HCT116 (cell line): Measurements from ENCODE around the gene AIRE. TPM values are rescaled to one million over a fixed set of nuclear protein-coding genes. Genes with fewer than 3 reads are reported as not detected.

Experiments used
- ATAC-seq: fragments of 200-7000 bp; cut with Tn5 transposase; 2 replicates; pipeline ENCODE4 v1.9.1; 2020; ENCODE audit warnings: mild to moderate bottlenecking, moderate library complexity
- BruUV-seq: library from RNA; stranded (reverse); fragments of 400-500 nt; replicated peaks from 2 replicates; lab custom pipeline; 2021; lab: Mats Ljungman, UMichigan
- CTCF ChIA-PET: fragments of 300-600 bp; sonication (Branson Sonifier 250); formaldehyde crosslinking; loops from one replicate; lab custom pipeline; 2021; ENCODE audit warnings: antibody characterized with exemption; lab: Charles Lee
- POLR2A ChIA-PET: fragments of 300-600, 350-600 bp; sonication (Branson Sonifier 250); formaldehyde crosslinking; loops from one replicate; lab custom pipeline; 2021; ENCODE audit warnings: antibody characterized with exemption; lab: Charles Lee
- RAD21 ChIA-PET, 2 experiments: fragments of 300-600 bp; sonication (Branson Sonifier 250); formaldehyde crosslinking; loops; one replicate each; lab custom pipeline; 2023; ENCODE audit warnings: low total read pairs in 2 of 2; ENCODE audit not compliant: uncharacterized antibody in 2 of 2, unreplicated experiment in 2 of 2, low non-redundant PET in 1 of 2; lab: Charles Lee
- DNase-seq: peaks from one replicate; pipeline ENCODE4 v3.0.0-alpha.2; 2010; ENCODE audit warnings: low read depth, low spot score
- H2AFZ ChIP-seq: fragments of 200-600 bp; shearing (Covaris generic), sonication (generic); 2 replicates; pipeline ENCODE4 v1.6.1; 2017; ENCODE audit warnings: low read depth, mixed run types, mixed read lengths, antibody characterized with exemption, low read length; ENCODE audit not compliant: poor library complexity, severe bottlenecking
- H3K27ac ChIP-seq: 2 replicates; pipeline ENCODE4 v1.5.1; 2012; ENCODE audit warnings: low read depth, low read length
- H3K27me3 ChIP-seq: fragments of 200-600 bp; sonication (generic); 2 replicates; pipeline ENCODE4 v1.6.1; 2016; ENCODE audit warnings: mixed run types, low read length, mixed read lengths; ENCODE audit not compliant: insufficient read depth
- H3K36me3 ChIP-seq, 2 experiments: fragments of 200-500 bp in 1 of 2; fragments of 200-600 bp in 1 of 2; sonication (Bioruptor generic) in 1 of 2; sonication (generic) in 1 of 2; 2 replicates each; pipeline versions ENCODE4 v1.5.1 to v1.6.1; 2014 to 2016; ENCODE audit warnings: low read length in 2 of 2, inconsistent platforms in 1 of 2, mixed read lengths in 1 of 2, mixed run types in 1 of 2; ENCODE audit not compliant: insufficient read depth in 2 of 2, control insufficient read depth in 1 of 2
- H3K4me1 ChIP-seq, 2 experiments: fragments of 200-600 bp in 1 of 2; sonication (generic) in 1 of 2; 2 replicates each; pipeline versions ENCODE4 v1.5.1 to v1.6.1; 2012 to 2017; ENCODE audit warnings: low read length in 2 of 2, inconsistent platforms in 1 of 2, mild to moderate bottlenecking in 1 of 2, mixed read lengths in 1 of 2, mixed run types in 1 of 2, moderate library complexity in 1 of 2; ENCODE audit not compliant: insufficient read depth in 2 of 2, control insufficient read depth in 1 of 2
- H3K4me2 ChIP-seq: fragments of 200-600 bp; sonication (generic); 2 replicates; pipeline ENCODE4 v1.6.1; 2017; ENCODE audit warnings: mixed run types, low read length, mixed read lengths
- H3K4me3 ChIP-seq, 2 experiments: fragments of 200-600 bp in 1 of 2; sonication (generic) in 1 of 2; replicated peaks in 1 of 2; 2 replicates each; pipeline ENCODE4 v1.5.1; 2011 to 2016; ENCODE audit warnings: low read length in 2 of 2, control low read depth in 1 of 2, low read depth in 1 of 2, mild to moderate bottlenecking in 1 of 2, mixed read lengths in 1 of 2, mixed run types in 1 of 2
- H3K79me2 ChIP-seq: fragments of 200-600 bp; sonication (generic); 2 replicates; pipeline ENCODE4 v1.6.1; 2017; ENCODE audit warnings: mild to moderate bottlenecking, mixed run types, low read length, moderate library complexity, mixed read lengths; ENCODE audit not compliant: insufficient read depth
- H3K9ac ChIP-seq: fragments of 200-600 bp; sonication (generic); 2 replicates; pipeline ENCODE4 v1.6.1; 2016; ENCODE audit warnings: low read length, mixed read lengths
- H3K9me2 ChIP-seq: fragments of 200-600 bp; sonication (generic), shearing (Covaris generic); 2 replicates; pipeline ENCODE4 v1.6.1; 2017; ENCODE audit warnings: mixed run types, mild to moderate bottlenecking, moderate library complexity; ENCODE audit not compliant: insufficient read depth
- H3K9me3 ChIP-seq, 2 experiments: fragments of 200-500 bp in 1 of 2; fragments of 200-600 bp in 1 of 2; sonication (Bioruptor generic) in 1 of 2; sonication (generic) in 1 of 2; 2 replicates each; pipeline ENCODE4 v1.6.1; 2014 to 2017; ENCODE audit warnings: low read length in 2 of 2, mixed read lengths in 2 of 2, inconsistent platforms in 1 of 2, low read depth in 1 of 2, mild to moderate bottlenecking in 1 of 2, mixed run types in 1 of 2, moderate library complexity in 1 of 2; ENCODE audit not compliant: control insufficient read depth in 1 of 2, insufficient read depth in 1 of 2
- H4K20me1 ChIP-seq: fragments of 200-600 bp; sonication (generic), shearing (Covaris generic); 2 replicates; pipeline ENCODE4 v1.6.1; 2017; ENCODE audit warnings: mixed run types, mild to moderate bottlenecking, moderate library complexity; ENCODE audit not compliant: insufficient read depth
- CEBPB ChIP-seq: IDR thresholded peaks from 2 replicates; pipeline ENCODE4 v1.6.1; 2012; ENCODE audit warnings: low read depth
- CTCF ChIP-seq, 3 experiments: fragments of 200-600 bp in 1 of 3; sonication (generic) in 1 of 3; IDR thresholded peaks in 2 of 3; conservative IDR thresholded peaks in 1 of 3; 2 replicates each; pipeline ENCODE4 v1.5.1; 2012 to 2017; ENCODE audit warnings: low read depth in 2 of 3, low read length in 2 of 3, antibody characterized with exemption in 1 of 3, borderline replicate concordance in 1 of 3, control low read depth in 1 of 3, mild to moderate bottlenecking in 1 of 3, mixed read lengths in 1 of 3, mixed run types in 1 of 3, moderate library complexity in 1 of 3; ENCODE audit not compliant: insufficient read depth in 1 of 3
- ELF1 ChIP-seq: IDR thresholded peaks from 2 replicates; pipeline ENCODE4 v1.6.1; 2012; ENCODE audit warnings: low read depth, borderline replicate concordance
- intact Hi-C: fragments of 100-400 bp; cut with micrococcal nuclease; formaldehyde crosslinking; loops from 2 replicates; pipeline ENCODE4 v1.10.0; 2022
- total RNA-seq: library from RNA; stranded (reverse); gene quantifications from one replicate; pipeline ENCODE4 v1.2.1, GENCODE V29; 2021; ENCODE audit not compliant: unreplicated experiment

The AIRE gene
- total RNA-seq, 1 experiment from 2014 or later: not detected

- ATAC-seq: no peak
- intact Hi-C loops: no loop called here
These were observed 33.0 kb downstream of the AIRE start for GRCh38 chr21:44318489-44319285.

More at GRCh38 chr21:44318489-44319285, 33.0 kb downstream of the AIRE start:
- Histone ChIP-seq H3K79me2 (no peaks in the 10 kb centered on the region), H2AFZ (no peak overlapping the region), H4K20me1 (no peaks in the 10 kb centered on the region), H3K4me1 (no peaks in the 10 kb centered on the region), H3K36me3 (peaks cover 0 to 7% of the 10 kb centered on the region in 2 experiments; a peak in 2 of 4 replicates), H3K27me3 (no peaks in the 10 kb centered on the region), H3K9me3 (no peaks in the 10 kb centered on the region), H3K9ac (no peak overlapping the region), H3K4me2 (no peak overlapping the region), H3K9me2 (no peaks in the 10 kb centered on the region), H3K4me3 (no peak overlapping the region), H3K27ac (no peak overlapping the region)
- BruUV-seq: no TSS peak
- CTCF ChIA-PET: no interaction called here
- TF ChIP-seq CEBPB (no peak), ELF1 (no peak), CTCF (IDR thresholded peaks at IDR 0.05 in 2 of 3, conservative IDR thresholded peaks at IDR 0.05 in 1 of 3; ENCODE audit: borderline replicate concordance in 1 of 3, insufficient read depth in 1 of 3, low read depth in 2 of 3, low read length in 2 of 3) (no peak)
- RAD21 ChIA-PET: no interaction called here
- POLR2A ChIA-PET: no interaction called here
- DNase-seq: no peak
